GM13977 (cell line): ENCODE data around the gene SMURF2.

Experiments
- DNase-seq: peaks from one replicate; pipeline ENCODE4 v3.0.0; 2012; ENCODE audit warnings: low spot score
- in situ Hi-C: fragments of 300-500 bp; cut with MboI; formaldehyde crosslinking; loops from one replicate; pipeline ENCODE4 v1.12.0; 2022; ENCODE audit warnings: low sequenced_read_pairs, low pct_unique_long_range_greater_than_20kb, mixed read lengths, inconsistent platforms; ENCODE audit not compliant: unreplicated experiment
- TF ChIP-seq, protein P1 (sequence below): IDR thresholded peaks from 2 replicates; pipeline ENCODE4 v1.5.1; 2012; ENCODE audit warnings: mild to moderate bottlenecking, control low read depth; ENCODE audit not compliant: insufficient read depth; ENCODE audit errors: extremely low read depth, missing control alignments

The SMURF2 gene

DNA sequence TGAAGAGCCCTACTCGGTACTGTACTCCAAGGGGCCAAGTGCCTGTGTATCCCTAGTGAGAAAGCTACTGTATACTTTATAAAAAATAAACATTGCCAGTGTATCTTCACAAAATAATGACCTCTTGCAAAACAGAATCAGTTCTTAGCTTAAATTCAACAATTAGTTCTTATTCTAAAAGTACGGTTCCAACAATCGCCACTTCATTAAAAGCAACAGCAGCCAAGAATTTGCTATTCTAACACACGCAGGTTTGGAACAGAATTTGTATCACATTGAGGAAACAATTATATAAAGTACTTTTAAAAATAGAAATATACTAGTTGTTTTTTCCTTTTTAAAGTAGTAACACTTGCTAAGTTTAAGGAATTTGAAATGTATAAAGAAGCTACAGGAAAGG is 106.8 kb downstream of the SMURF2 start:
- no peak for DNase-seq
- in situ Hi-C loops: no loop called here

DNA sequence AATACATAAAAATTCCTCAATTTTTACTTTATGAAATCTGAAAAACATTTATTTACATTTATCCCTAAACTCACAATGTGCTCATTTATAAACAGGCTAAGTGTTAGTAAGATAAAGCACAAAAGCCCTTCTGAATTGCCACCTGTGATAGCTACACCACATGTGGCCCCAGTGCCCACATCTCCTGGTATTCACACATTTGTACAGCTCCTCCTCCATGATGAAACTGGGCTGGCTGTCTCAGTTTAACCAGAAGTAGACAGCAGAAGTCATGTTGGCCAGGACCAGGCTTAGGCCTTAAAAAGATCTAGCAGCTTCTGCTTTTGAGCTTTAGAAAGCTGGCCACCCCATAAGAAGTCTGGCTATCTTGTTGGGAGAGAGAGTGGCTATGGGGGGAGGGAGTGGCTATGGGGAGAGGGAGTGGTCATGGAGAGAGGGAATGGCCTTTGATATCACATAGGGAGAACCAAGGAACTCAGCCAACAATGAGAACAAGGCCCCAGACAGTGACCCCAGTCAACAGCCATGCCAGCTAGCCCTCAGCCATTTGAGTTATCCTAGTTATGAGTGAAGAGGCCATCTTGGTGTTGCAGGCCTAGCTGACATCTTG is 108.0 kb downstream of the SMURF2 start:
- in situ Hi-C loops: no loop called here
- TF ChIP-seq, protein P1, sequence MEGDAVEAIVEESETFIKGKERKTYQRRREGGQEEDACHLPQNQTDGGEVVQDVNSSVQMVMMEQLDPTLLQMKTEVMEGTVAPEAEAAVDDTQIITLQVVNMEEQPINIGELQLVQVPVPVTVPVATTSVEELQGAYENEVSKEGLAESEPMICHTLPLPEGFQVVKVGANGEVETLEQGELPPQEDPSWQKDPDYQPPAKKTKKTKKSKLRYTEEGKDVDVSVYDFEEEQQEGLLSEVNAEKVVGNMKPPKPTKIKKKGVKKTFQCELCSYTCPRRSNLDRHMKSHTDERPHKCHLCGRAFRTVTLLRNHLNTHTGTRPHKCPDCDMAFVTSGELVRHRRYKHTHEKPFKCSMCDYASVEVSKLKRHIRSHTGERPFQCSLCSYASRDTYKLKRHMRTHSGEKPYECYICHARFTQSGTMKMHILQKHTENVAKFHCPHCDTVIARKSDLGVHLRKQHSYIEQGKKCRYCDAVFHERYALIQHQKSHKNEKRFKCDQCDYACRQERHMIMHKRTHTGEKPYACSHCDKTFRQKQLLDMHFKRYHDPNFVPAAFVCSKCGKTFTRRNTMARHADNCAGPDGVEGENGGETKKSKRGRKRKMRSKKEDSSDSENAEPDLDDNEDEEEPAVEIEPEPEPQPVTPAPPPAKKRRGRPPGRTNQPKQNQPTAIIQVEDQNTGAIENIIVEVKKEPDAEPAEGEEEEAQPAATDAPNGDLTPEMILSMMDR: no peak

More for the DNA sequence above, 106.8 kb downstream of the SMURF2 start:
- TF ChIP-seq, protein P1: no peak

DNA sequence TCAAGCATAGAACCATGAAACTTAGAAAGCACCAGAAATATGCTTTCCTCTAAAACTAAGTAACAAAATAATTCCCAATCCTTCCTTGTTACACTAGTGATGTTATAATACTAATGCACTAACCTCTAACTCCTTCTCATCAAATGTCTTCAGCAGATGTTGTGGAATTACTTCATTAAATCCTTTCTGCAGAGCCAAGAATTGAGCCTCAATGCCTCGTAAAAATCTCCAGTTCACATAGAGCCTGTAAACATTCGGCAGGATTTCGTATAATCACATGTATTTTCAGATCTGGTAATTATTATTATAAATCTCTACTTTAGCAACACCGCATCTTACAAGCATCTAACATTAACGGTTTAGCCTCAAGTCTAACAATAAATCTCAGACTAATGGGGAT is 110.6 kb downstream of the SMURF2 start:
- DNase-seq: no peak
- in situ Hi-C loops: no loop called here
- TF ChIP-seq, protein P1: no peak

More for the DNA sequence above, 108.0 kb downstream of the SMURF2 start:
- DNase-seq: no peak

DNA sequence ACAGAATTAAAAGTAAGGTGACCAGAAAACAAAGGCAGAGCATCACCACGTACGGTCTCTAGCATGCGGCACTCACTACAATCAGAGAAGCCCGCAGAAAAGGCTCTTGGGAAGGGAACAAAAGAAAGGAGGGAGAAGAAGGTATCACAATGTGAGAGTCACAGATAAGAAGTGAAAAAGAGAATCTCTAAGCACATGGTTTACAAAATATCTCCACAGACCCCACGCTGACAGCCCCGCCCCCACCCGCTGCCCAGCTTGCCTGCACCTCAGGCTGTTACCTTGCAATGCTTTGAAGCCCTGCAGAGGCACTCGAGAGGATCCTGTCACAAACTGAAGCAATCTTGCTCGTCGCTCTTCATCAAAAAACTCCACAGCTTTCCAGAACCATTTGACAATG is 114.8 kb downstream of the SMURF2 start:
- in situ Hi-C loops: no loop called here
- TF ChIP-seq, protein P1: no peak
- no peak for DNase-seq

DNA sequence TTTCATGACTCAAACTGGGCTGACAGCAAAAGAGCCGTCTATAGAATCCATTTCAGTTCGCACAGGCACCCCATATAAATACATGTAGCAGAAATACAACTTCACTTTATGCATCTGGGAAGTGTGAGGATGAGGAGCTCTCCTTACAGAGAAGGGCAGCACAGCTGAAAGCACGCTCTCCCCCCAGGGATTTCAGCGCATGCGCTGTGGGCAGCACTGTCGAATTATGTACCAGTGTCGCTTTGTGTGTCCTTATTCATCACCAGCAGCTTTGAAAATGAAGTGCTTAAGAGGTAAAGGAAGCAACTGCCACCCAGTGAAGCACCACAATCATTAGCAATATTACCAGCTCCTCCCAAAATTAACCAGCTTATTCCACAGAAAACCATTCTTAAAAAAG is 115.4 kb downstream of the SMURF2 start:
- DNase-seq: no peak
- TF ChIP-seq, protein P1: no peak
- in situ Hi-C loops: no loop called here

DNA sequence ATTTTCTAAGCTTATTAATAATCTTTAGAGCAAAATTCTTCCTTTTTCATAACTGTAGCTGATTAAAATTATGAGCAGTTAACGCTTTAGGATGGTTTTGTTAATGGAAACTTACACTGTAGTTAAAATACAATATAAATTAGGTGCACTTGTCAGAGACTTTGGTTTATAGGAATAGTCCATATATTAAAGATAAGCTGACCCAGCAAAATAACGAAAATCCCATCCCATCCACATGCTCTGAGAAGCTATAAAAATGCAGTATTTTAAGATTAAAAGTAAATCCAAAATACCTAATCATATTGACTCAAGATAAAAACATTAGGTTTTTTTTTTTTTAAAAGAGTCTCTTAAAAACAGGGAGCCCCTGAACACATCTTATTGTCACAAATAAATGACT is 117.4 kb downstream of the SMURF2 start:
- in situ Hi-C loops: no loop called here
- TF ChIP-seq, protein P1: no peak
- no peak for DNase-seq

DNA sequence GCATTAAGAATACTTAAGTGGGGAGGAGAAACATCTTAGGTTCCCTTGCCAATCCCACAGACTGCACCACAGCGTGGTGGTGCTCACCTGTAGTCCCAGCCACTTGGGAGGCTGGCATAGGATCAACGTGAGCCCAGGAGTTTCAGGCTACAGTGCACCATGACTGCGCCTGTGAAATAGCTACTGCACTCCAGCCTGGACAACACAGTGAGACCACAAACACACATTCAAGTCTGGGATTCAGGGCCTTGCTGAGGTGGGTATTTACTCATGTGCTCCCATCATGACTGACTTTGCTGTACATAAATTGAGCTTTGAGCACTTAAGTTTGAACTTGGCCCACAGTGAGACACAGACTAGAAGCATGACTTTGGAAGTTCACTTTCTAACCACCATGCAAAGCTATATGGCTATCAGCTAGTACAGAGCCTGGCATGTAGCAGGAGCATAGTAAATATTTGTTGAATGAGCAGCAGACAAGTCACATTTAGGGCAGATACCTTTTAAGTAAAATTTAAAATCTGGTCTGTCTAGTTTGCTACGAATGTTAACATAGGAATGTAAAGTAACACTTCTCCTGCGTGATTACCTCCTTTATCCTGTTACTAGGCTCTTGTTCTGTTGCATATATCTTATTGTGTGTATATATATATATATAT is 121.9 kb downstream of the SMURF2 start:
- in situ Hi-C loops: no loop called here
- no peak for DNase-seq
- TF ChIP-seq, protein P1: no peak
